NCI-H1092 treated with DMSO at 0.1 percent for 48 hours (cell line): Measurements from ENCODE around the gene VIL1.

Source experiments
- DNase-seq: peaks from one replicate; lab custom pipeline; 2025; lab: John Stamatoyannopoulos, UW

The VIL1 gene

GRCh38 chr2:218418717-218419458 is at the start of gene VIL1:
VIL1 (plus strand) TSS chr2:218419123; CDS start chr2:218423779, 4,656 bp downstream.
- no peak for DNase-seq

DNA sequence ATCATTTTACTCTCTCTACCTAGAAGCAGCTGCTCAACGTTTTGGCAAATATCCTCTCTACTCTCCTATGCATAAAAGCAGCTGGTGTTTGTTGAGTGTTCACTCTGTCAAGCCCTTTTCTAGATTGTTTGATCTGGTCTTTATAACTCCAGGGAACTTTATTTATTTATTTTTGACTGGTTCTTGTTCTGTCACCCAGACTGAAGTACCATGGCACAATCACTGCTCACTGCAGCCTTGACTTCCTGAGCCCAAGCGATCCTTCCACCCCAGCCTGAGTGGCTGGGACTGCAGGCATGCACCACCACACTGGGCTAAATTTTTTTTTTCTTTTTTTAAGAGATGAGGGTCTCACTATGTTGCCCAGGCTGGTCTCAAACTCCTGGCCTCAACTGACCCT is 49.6 kb upstream of the VIL1 start:
- DNase-seq = peak; percentile 78

GRCh38 chr2:218370410-218371063 is 48.4 kb upstream of the VIL1 start:
- DNase-seq = no peak

DNA sequence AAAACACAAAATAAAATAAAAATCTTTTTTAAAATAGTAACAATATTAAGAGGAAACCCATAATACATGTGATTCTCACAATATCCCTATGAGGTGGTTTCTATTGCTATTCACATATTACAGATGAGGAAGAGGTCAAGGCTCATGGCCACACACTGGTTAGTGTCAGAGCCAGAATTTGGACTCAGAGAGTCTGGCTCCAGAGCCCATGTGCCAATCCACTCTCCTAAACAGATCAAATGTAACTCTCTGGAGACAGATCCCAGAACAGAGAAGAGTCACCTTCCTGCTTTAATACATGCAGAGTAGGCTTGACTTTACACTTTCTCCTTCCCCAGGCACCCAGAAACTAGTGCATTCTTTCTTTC is 47.0 kb upstream of the VIL1 start:
- DNase-seq = no peak

GRCh38 chr2:218374795-218375194 is 44.1 kb upstream of the VIL1 start:
- DNase-seq = no peak

DNA sequence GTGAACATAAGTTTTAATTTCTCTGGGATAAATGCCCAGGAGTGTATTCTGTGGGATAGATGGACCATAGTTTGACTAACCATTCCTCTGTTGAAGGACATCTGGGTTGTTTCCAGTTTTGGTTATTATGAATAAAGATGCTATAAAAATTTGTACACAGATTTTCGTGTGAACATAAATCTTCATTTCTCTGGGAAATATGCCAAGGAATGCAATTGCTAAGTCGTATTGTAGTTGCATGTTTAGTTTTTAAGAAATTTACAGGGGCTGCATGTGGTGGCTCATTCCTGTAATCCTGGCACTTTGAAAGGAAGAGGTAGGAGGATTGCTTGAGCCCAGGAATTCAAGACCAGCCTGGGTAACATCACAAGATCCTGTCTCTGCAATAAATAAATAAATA is 43.7 kb upstream of the VIL1 start:
- no peak for DNase-seq

DNA sequence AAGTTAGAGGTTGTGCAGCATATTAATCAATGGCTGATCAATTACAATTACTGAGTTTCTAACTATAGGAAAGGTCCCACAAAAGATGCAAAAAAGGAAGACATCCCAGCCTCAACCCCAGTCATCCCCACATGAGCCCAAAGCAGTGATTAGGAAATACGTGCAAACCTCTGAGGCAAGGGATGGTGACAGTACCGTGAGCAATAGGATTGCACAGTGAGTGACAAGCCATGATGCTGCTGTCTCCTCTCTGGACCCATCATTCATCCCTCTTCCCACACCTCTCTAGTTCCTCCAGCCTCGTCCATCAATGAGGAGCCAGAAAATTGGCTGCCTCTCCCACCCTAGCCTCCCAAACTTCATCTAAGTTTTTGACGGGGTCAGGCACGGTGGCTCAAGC is 40.9 kb upstream of the VIL1 start:
- no peak for DNase-seq

DNA sequence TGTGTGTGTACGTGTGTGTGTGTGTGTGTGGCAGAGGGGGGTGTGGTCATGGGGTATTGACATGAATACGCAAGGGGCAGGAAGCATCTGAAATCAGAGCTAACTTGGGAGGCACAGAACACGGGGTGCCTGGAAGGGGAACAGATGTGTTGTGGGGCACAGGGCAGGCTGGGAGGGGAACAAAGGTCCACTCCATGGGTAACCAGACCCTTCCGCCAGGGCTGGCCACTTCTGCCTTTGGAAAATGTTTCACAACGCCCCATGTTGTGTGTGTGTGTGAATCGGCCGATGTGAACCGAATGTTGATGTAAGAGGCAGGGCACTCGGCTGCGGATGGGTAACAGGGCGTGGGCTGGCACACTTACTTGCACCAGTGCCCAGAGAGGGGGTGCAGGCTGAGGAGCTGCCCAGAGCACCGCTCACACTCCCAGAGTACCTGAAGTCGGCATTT is 37.0 kb upstream of the VIL1 start, which contains the start of gene SLC11A1:
Gene SLC11A1, plus strand, starts transcription at position 358 of the 451 bp plus-strand sequence. CDS start 96 bp downstream, outside the sequence.
- DNase-seq = no peak

GRCh38 chr2:218382785-218383184 is 36.1 kb upstream of the VIL1 start:
- no peak for DNase-seq

GRCh38 chr2:218383892-218384519 is 34.9 kb upstream of the VIL1 start:
- DNase-seq = no peak

GRCh38 chr2:218384975-218385374 is 33.9 kb upstream of the VIL1 start:
- no peak for DNase-seq

DNA sequence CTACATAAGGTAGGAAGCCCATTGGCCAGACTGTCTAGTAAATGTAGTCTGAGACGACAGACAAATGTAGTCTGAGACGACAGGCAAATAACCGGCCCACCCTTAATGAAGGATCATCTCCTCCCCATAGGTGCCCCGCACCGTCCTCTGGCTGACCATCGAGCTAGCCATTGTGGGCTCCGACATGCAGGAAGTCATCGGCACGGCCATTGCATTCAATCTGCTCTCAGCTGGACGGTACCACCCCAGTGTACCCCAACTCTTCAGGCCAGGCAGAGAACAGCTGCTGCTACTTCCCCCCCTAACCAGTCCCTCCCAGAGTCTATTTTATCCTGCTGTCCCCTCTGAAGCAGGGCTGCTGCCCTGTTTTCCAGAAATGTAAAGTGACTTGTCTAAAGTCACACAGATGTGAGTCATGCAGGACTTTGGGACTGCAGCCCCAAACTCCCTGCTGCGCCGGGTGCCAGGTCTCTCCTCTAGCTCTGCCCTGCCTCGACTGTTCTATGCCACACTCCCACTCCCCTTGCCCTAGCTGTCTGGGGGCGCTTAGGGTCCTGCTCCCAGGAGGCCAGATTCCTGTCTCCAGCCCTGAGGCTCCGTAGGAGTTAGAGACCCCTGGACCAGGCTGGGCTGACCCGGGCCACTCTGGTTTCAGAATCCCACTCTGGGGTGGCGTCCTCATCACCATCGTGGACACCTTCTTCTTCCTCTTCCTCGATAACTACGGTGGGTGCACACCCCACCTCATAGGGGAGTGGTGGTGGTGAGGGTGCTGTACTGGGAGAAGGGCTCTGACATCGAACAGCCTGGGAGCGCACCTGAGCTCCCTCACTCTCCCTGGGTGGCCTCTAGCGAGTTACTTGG is 32.2 kb upstream of the VIL1 start:
- DNase-seq = no peak

DNA sequence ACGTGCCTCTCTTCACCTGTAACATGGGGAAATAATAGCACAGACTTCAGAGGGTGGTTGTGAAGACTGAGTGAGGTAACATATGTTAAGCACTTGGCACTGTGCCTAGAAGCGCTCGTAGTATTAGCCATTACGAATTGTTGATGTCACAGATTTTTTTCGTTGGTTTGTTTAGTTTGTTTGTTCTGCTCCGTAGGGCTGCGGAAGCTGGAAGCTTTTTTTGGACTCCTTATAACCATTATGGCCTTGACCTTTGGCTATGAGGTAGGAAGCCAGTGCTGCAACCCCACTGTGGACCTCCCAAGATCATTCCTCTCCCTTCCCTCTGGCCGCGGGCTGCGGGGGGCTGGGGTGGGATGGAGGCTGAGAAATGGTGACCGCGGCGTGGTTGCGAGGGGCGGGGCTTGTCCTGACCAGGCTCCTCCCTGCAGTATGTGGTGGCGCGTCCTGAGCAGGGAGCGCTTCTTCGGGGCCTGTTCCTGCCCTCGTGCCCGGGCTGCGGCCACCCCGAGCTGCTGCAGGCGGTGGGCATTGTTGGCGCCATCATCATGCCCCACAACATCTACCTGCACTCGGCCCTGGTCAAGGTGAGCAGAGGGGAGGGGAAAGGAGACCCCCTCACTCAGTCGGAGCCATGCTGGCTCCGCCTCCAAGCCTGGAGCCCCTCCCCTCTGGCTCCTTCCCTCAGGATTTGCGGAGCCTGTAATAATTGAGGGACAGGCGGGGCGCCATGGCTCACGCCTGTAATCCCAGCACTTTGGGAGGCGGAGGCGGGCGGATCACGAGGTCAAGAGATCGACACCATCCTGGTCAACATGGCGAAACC is 31.3 kb upstream of the VIL1 start:
- DNase-seq = peak; percentile 40

GRCh38 chr2:218389333-218390150 is 29.4 kb upstream of the VIL1 start:
- no peak for DNase-seq

DNA sequence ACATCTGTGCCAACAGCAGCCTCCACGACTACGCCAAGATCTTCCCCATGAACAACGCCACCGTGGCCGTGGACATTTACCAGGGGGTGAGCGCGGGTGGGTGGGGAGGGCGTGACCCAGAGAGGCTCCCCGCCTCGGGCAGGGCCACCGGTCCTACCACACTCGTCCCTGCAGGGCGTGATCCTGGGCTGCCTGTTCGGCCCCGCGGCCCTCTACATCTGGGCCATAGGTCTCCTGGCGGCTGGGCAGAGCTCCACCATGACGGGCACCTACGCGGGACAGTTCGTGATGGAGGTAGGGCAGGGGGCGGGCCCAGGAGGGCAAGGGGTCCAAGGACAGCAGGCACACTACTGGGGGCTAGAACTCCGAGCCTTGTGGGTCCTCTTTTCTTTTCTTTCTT is 27.7 kb upstream of the VIL1 start:
- DNase-seq = no peak

DNA sequence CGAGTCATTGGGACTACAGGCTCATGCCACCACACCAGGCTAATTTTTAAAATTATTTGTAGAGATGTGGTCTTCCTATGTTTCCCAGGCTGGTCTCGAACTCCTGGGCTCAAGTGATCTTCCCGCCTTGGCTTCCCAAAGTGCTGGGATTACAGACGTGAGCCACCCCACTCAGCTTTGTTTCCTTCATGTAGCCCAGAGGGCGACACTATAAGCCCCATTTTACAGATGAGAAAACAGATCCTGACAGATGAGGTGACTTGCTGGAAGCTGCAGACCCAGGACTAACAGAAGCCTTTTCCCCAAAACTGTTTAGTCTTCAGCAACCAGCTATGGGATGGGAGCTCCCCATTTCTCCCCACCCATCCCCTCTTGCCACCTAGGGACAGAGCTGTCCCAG is 26.5 kb upstream of the VIL1 start:
- no peak for DNase-seq

GRCh38 chr2:218392891-218393462 is 25.9 kb upstream of the VIL1 start:
- no peak for DNase-seq

GRCh38 chr2:218393750-218394290 is 25.1 kb upstream of the VIL1 start:
- no peak for DNase-seq

GRCh38 chr2:218394298-218395089 is 24.4 kb upstream of the VIL1 start:
- no peak for DNase-seq
